HepG2 (cell line): Measurements from ENCODE around the gene SPATA25. TPM values are rescaled to one million over a fixed set of nuclear protein-coding genes. Genes with fewer than 3 reads are reported as not detected.

Experiments used
- ATAC-seq: fragments of 200-7000 bp; cut with Tn5 transposase; 3 replicates; pipeline ENCODE4 v1.9.1; 2020; ENCODE audit warnings: mild to moderate bottlenecking, moderate library complexity
- BruUV-seq: library from RNA; stranded (reverse); fragments of 400-500 nt; replicated peaks from 2 replicates; lab custom pipeline; 2021; lab: Mats Ljungman, UMichigan
- CTCF ChIA-PET: fragments of 300-600 bp; formaldehyde crosslinking; extraction: SDS; loops from one replicate; lab custom pipeline; 2021; ENCODE audit warnings: low total read pairs, inconsistent platforms, low intra/inter-chr PET ratio; lab: Yijun Ruan, JAX
- POLR2A ChIA-PET: fragments of 350-600 bp; sonication (Branson Sonifier 250); formaldehyde crosslinking; loops from one replicate; lab custom pipeline; 2020; ENCODE audit warnings: antibody characterized with exemption, inconsistent platforms; lab: Yijun Ruan, JAX
- DNase-seq: peaks from one replicate; pipeline ENCODE4 v3.0.0-alpha.2; 2015; ENCODE audit warnings: low spot score
- FAIRE-seq: peaks from 3 replicates; lab custom pipeline; 2011; peaks lifted over from hg19 to GRCh38; lab: Jason Lieb, UNC
- H2AFZ ChIP-seq: one replicate; pipeline ENCODE4 v1.6.1; 2011; ENCODE audit warnings: low read length, inconsistent platforms
- H3K27ac ChIP-seq: fragments of 300-600 bp; 3 replicates; pipeline ENCODE4 v1.8.0; 2011; ENCODE audit warnings: mixed run types, mild to moderate bottlenecking, mixed read lengths, low read length, inconsistent platforms; ENCODE audit not compliant: insufficient read depth; ENCODE audit errors: extremely low read length
- H3K27me3 ChIP-seq, 2 experiments: fragments of 200-600 bp in 1 of 2; 2 replicates in 1 of 2; 3 replicates in 1 of 2; pipeline versions ENCODE4 v1.6.0 to v1.8.0; 2011; ENCODE audit warnings: low read length in 2 of 2, mild to moderate bottlenecking in 2 of 2, moderate library complexity in 2 of 2, inconsistent platforms in 1 of 2; ENCODE audit not compliant: insufficient read depth in 2 of 2, control insufficient read depth in 1 of 2
- H3K36me3 ChIP-seq, 2 experiments: fragments of 200-600 bp in 1 of 2; replicated peaks in 1 of 2; 2 replicates in 1 of 2; 3 replicates in 1 of 2; pipeline versions ENCODE4 v1.5.1 to v1.8.0; 2011; ENCODE audit warnings: low read length in 2 of 2, inconsistent platforms in 1 of 2; ENCODE audit not compliant: insufficient read depth in 2 of 2, control insufficient read depth in 1 of 2
- H3K4me1 ChIP-seq: 2 replicates; pipeline ENCODE4 v1.5.1; 2012; ENCODE audit warnings: low read length, inconsistent platforms; ENCODE audit not compliant: insufficient read depth
- H3K4me2 ChIP-seq: 2 replicates; pipeline ENCODE4 v1.6.0; 2011; ENCODE audit warnings: low read depth, low read length, inconsistent platforms
- H3K4me3 ChIP-seq, 3 experiments: fragments of 200-600 bp in 1 of 3; sonication (generic), shearing (Covaris generic) in 1 of 3; replicated peaks in 1 of 3; 2 replicates each; pipeline ENCODE4 v1.5.1; 2011 to 2016; ENCODE audit warnings: low read length in 3 of 3, inconsistent platforms in 2 of 3, low read depth in 2 of 3, mild to moderate bottlenecking in 2 of 3, control low read depth in 1 of 3, mixed read lengths in 1 of 3; ENCODE audit not compliant: insufficient read depth in 1 of 3
- H3K79me2 ChIP-seq: one replicate; pipeline ENCODE4 v1.6.1; 2011; ENCODE audit warnings: low read length, inconsistent platforms; ENCODE audit not compliant: insufficient read depth
- H3K9ac ChIP-seq: 2 replicates; pipeline ENCODE4 v1.6.0; 2011; ENCODE audit warnings: mild to moderate bottlenecking, low read depth, low read length, inconsistent platforms; ENCODE audit not compliant: insufficient read depth
- H3K9me3 ChIP-seq: 2 replicates; pipeline ENCODE4 v1.5.1; 2012; ENCODE audit warnings: mild to moderate bottlenecking, low read length
- H4K20me1 ChIP-seq: 2 replicates; pipeline ENCODE4 v1.6.0; 2011; ENCODE audit warnings: inconsistent platforms, mild to moderate bottlenecking, low read length, moderate library complexity; ENCODE audit not compliant: insufficient read depth
- EHMT2 ChIP-seq: fragments of 200-600 bp; sonication (generic); IDR thresholded peaks from 2 replicates; pipeline ENCODE4 v1.7.0; 2017; ENCODE audit warnings: antibody characterized with exemption, low read depth, low read length, borderline replicate concordance
- FOXK1 ChIP-seq: sonication (generic); formaldehyde crosslinking; IDR thresholded peaks from 2 replicates; pipeline ENCODE4 v1.4.0; 2020; ENCODE audit warnings: low read depth, missing genetic modification reagents, borderline replicate concordance
- HNRNPLL ChIP-seq: fragments of 200-400 bp; formaldehyde crosslinking; IDR thresholded peaks from 2 replicates; pipeline ENCODE4 v1.6.1; 2017; ENCODE audit warnings: mild to moderate bottlenecking, low read depth, low read length; ENCODE audit not compliant: poor library complexity, severe bottlenecking
- KDM5B ChIP-seq: sonication (generic); formaldehyde crosslinking; IDR thresholded peaks from 2 replicates; pipeline ENCODE4 v1.4.0; 2020; ENCODE audit warnings: missing genetic modification reagents, mild to moderate bottlenecking, borderline replicate concordance
- ZNF20 ChIP-seq: sonication (generic); formaldehyde crosslinking; IDR thresholded peaks from 2 replicates; pipeline ENCODE4 v1.4.0; 2020; ENCODE audit warnings: mild to moderate bottlenecking, moderate library complexity, missing genetic modification reagents
- ZNF234 ChIP-seq: sonication (generic); formaldehyde crosslinking; conservative IDR thresholded peaks from 2 replicates; pipeline ENCODE4 v1.5.1; 2020; ENCODE audit warnings: mild to moderate bottlenecking, missing genetic modification reagents
- ZNF274 ChIP-seq: sonication (generic); formaldehyde crosslinking; IDR thresholded peaks from 2 replicates; pipeline ENCODE4 v1.5.1; 2020; ENCODE audit warnings: mild to moderate bottlenecking, missing genetic modification reagents
- ZNF644 ChIP-seq: IDR thresholded peaks from 2 replicates; pipeline ENCODE4 v1.6.1; 2016; ENCODE audit warnings: low read depth
- ZNF839 ChIP-seq: sonication (generic); formaldehyde crosslinking; IDR thresholded peaks from 2 replicates; pipeline ENCODE4 v1.4.0; 2020; ENCODE audit warnings: missing genetic modification reagents, mild to moderate bottlenecking, borderline replicate concordance
- WGBS: methylation state at CpG from one replicate; pipeline ENCODE4 v1.1.6; 2017; ENCODE audit warnings: low lambda C conversion rate; 5-methylcytosine and 5-hydroxymethylcytosine counted together
- in situ Hi-C: cut with HindIII; loops from 2 replicates; pipeline ENCODE4 v1.10.0; 2017; ENCODE audit warnings: low pct_unique_long_range_greater_than_20kb; ENCODE audit not compliant: extremely low pct_ligation_motif_present
- intact Hi-C: fragments of 100-400 bp; cut with micrococcal nuclease; formaldehyde crosslinking; loops from one replicate; pipeline ENCODE4 v1.10.0; 2022; ENCODE audit not compliant: unreplicated experiment
- polyA plus RNA-seq, 8 experiments: library from polyadenylated mRNA; depleted of rRNA in 3 of 8; stranded (reverse) in 7 of 8; unstranded in 1 of 8; fragments of >200 nt; fragmentation: Illumina TruSeq in 4 of 8; extraction: Trizol in 4 of 8; gene quantifications; 2 replicates each; pipeline versions ENCODE4 v1.2.1 to v1.2.3, GENCODE V29; 2011 to 2016; ENCODE audit warnings: low read depth in 4 of 8, missing spikeins in 1 of 8, mixed read lengths in 1 of 8; ENCODE audit not compliant: insufficient read depth in 1 of 8
- total RNA-seq, 5 experiments: library from RNA; depleted of rRNA; stranded (reverse); fragments of >200 nt; fragmentation: Illumina TruSeq; extraction: Trizol; gene quantifications; 2 replicates each; pipeline ENCODE4 v1.2.3, GENCODE V29; 2016; ENCODE audit warnings: low read depth in 1 of 5
- TF ChIP-seq, protein P1 (sequence below): sonication (generic); formaldehyde crosslinking; IDR thresholded peaks from 2 replicates; pipeline ENCODE4 v1.5.0; 2020; ENCODE audit warnings: missing genetic modification reagents
- TF ChIP-seq, protein P2 (sequence below): IDR thresholded peaks from 2 replicates; pipeline ENCODE4 v1.6.1; 2016; ENCODE audit warnings: low read depth, missing genetic modification reagents, missing compliant biosample characterization
- TF ChIP-seq, protein P3 (sequence below): sonication (generic); formaldehyde crosslinking; conservative IDR thresholded peaks from 2 replicates; pipeline ENCODE4 v1.4.0; 2020; ENCODE audit warnings: missing genetic modification reagents
- TF ChIP-seq, protein P4 (sequence below): sonication (generic); formaldehyde crosslinking; conservative IDR thresholded peaks from 2 replicates; pipeline ENCODE4 v1.5.0; 2020; ENCODE audit warnings: missing genetic modification reagents

The SPATA25 gene
- total and polyA plus RNA-seq, 2 of the 13 experiments (the other 11 are each of a cell fraction or from before 2014, with no cell fraction given) = 4.8 to 7.6 TPM

DNA sequence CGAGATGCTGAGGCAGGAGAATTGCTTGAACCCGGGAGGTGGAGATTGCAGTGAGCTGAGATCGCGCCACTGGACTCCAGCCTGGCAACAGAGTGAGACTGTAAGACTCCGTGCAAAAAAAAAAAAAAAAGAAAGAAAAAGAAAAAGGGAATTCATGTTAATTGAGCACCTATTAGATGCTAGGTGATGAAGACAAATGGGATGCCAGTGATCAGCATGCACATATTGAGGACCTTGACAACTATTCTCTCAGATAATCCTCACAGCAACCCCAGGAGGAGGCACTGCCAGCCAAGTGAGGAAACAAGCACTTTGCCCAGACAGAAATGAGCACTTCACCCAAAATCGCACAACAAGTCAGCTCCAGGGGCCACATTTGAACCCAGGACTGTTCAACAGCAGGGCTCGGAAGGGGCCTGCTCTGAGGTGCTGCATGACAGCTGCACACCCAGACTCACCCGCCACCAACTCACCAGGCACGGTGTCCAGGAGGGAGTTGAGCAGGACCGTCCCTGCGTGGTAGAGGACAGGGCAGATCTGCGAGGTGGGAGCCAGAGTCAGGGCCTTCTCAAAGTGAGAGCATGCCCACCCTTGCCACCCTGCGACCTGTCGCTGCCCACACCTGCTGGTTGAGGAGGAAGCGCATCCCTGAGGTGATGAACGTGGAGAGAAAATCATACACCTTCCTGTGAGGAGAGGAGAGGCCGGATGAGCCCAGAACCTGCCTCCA is 20.0 kb upstream of the SPATA25 start:
- ATAC-seq (no peak), FAIRE-seq (no peak), DNase-seq (no peak)
- Histone ChIP-seq H3K27ac (no peak overlapping the region), H3K27me3 (no peaks in the 10 kb centered on the region; a peak in 1 of 5 replicates), H3K4me3 (no peak overlapping the region), H3K79me2 (no peaks in the 10 kb centered on the region), H3K4me1 (peaks cover 68% of the 10 kb centered on the region), H3K9ac (no peak overlapping the region), H3K4me2 (no peak overlapping the region), H3K9me3 (no peaks in the 10 kb centered on the region), H3K36me3 (no peaks in the 10 kb centered on the region), H2AFZ (no peak overlapping the region), H4K20me1 (no peaks in the 10 kb centered on the region)
- ChIA-PET POLR2A (interaction anchor here (5.6 to 8.8 kb wide), 2 partner anchors 12 to 15 kb away, joined by 62 to 164 read pairs; partner anchors contain the start of genes CTSA and NEURL2), CTCF (no interaction called here)
- intact Hi-C loops = no loop called here
- 87% methylated on average over 17 of the region's 17 CpGs for WGBS
- BruUV-seq = no TSS peak
- in situ Hi-C loops = no loop called here
- TF ChIP-seq EHMT2 (no peak), HNRNPLL (peak; percentile 22), ZNF644 (CRISPR knock-in tag) (no peak), KDM5B (CRISPR knock-in tag) (peak; percentile 32; the same call in 1 of the 2 replicates), ZNF274 (0 out of 2 replicates have a peak, but pooled peaks have one; percentile 7), ZNF839 (CRISPR knock-in tag) (no peak), FOXK1 (CRISPR knock-in tag) (no peak), ZNF20 (CRISPR knock-in tag) (no peak), ZNF234 (no peak)
- TF ChIP-seq, protein P1, sequence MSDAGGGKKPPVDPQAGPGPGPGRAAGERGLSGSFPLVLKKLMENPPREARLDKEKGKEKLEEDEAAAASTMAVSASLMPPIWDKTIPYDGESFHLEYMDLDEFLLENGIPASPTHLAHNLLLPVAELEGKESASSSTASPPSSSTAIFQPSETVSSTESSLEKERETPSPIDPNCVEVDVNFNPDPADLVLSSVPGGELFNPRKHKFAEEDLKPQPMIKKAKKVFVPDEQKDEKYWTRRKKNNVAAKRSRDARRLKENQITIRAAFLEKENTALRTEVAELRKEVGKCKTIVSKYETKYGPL (CRISPR knock-in tag) = no peak
- TF ChIP-seq, protein P2, sequence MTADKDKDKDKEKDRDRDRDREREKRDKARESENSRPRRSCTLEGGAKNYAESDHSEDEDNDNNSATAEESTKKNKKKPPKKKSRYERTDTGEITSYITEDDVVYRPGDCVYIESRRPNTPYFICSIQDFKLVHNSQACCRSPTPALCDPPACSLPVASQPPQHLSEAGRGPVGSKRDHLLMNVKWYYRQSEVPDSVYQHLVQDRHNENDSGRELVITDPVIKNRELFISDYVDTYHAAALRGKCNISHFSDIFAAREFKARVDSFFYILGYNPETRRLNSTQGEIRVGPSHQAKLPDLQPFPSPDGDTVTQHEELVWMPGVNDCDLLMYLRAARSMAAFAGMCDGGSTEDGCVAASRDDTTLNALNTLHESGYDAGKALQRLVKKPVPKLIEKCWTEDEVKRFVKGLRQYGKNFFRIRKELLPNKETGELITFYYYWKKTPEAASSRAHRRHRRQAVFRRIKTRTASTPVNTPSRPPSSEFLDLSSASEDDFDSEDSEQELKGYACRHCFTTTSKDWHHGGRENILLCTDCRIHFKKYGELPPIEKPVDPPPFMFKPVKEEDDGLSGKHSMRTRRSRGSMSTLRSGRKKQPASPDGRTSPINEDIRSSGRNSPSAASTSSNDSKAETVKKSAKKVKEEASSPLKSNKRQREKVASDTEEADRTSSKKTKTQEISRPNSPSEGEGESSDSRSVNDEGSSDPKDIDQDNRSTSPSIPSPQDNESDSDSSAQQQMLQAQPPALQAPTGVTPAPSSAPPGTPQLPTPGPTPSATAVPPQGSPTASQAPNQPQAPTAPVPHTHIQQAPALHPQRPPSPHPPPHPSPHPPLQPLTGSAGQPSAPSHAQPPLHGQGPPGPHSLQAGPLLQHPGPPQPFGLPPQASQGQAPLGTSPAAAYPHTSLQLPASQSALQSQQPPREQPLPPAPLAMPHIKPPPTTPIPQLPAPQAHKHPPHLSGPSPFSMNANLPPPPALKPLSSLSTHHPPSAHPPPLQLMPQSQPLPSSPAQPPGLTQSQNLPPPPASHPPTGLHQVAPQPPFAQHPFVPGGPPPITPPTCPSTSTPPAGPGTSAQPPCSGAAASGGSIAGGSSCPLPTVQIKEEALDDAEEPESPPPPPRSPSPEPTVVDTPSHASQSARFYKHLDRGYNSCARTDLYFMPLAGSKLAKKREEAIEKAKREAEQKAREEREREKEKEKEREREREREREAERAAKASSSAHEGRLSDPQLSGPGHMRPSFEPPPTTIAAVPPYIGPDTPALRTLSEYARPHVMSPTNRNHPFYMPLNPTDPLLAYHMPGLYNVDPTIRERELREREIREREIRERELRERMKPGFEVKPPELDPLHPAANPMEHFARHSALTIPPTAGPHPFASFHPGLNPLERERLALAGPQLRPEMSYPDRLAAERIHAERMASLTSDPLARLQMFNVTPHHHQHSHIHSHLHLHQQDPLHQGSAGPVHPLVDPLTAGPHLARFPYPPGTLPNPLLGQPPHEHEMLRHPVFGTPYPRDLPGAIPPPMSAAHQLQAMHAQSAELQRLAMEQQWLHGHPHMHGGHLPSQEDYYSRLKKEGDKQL (CRISPR knock-in tag) = no peak
- TF ChIP-seq, protein P3, sequence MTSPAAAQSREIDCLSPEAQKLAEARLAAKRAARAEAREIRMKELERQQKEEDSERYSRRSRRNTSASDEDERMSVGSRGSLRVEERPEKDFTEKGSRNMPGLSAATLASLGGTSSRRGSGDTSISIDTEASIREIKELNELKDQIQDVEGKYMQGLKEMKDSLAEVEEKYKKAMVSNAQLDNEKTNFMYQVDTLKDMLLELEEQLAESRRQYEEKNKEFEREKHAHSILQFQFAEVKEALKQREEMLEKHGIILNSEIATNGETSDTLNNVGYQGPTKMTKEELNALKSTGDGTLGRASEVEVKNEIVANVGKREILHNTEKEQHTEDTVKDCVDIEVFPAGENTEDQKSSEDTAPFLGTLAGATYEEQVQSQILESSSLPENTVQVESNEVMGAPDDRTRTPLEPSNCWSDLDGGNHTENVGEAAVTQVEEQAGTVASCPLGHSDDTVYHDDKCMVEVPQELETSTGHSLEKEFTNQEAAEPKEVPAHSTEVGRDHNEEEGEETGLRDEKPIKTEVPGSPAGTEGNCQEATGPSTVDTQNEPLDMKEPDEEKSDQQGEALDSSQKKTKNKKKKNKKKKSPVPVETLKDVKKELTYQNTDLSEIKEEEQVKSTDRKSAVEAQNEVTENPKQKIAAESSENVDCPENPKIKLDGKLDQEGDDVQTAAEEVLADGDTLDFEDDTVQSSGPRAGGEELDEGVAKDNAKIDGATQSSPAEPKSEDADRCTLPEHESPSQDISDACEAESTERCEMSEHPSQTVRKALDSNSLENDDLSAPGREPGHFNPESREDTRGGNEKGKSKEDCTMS (CRISPR knock-in tag) = no peak
- TF ChIP-seq, protein P4, sequence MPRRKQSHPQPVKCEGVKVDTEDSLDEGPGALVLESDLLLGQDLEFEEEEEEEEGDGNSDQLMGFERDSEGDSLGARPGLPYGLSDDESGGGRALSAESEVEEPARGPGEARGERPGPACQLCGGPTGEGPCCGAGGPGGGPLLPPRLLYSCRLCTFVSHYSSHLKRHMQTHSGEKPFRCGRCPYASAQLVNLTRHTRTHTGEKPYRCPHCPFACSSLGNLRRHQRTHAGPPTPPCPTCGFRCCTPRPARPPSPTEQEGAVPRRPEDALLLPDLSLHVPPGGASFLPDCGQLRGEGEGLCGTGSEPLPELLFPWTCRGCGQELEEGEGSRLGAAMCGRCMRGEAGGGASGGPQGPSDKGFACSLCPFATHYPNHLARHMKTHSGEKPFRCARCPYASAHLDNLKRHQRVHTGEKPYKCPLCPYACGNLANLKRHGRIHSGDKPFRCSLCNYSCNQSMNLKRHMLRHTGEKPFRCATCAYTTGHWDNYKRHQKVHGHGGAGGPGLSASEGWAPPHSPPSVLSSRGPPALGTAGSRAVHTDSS (CRISPR knock-in tag) = no peak
